Sigmoid colon (tissue), 3 donors: Measurements from ENCODE around the gene THOC5.

Source experiments
- CTCF ChIP-seq, 4 experiments: fragments of 450-650 bp in 3 of 4; fragments of 200-600 bp in 1 of 4; IDR thresholded peaks; one replicate each; pipeline ENCODE4 v1.5.1; 2016 to 2019; ENCODE audit warnings: antibody characterized with exemption in 4 of 4, mild to moderate bottlenecking in 3 of 4, moderate library complexity in 2 of 4
- POLR2A ChIP-seq, 2 donors: fragments of 450-650 bp; IDR thresholded peaks; one replicate each; pipeline ENCODE4 v1.6.1; 2016; ENCODE audit warnings: antibody characterized with exemption in 2 of 2, mild to moderate bottlenecking in 2 of 2, moderate library complexity in 2 of 2

DNA sequence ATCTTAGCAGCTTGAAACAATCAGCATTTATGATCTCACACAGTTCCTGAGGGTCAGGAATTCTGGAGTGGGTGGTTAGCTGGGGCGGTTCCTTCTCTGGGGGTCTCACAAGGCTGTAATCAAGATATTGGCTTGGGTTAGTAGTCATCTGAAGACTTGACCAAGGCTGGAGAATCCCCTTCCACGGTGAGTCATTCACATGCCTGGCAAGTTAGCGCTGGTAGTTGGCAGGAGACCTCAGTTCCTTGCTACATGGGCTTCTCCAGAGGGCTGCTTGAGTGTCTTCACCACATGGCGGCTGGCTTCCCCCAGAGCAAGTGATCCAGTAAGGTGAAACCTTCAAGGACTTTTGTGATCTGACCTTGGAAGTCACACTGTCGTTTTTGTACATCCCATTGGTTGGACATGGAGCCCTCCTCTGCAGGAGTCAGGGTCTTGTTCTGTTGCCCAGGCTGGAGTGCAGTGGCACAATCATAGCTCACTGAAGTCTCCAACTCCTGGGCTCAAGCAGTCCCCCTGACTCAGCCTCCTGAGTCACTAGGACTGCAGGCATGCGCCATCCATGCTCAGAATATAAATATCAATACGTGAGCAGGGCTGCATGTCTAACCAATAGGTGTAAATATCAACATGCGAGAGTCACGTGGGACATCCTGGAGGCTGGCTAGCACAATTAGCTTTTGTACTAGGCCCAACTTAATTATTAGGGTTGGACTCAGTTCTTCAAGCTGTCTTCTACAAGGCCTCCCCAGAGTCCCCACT is 34.6 kb upstream of the THOC5 start:
- TF ChIP-seq CTCF (IDR thresholded peaks at IDR 0.05) = no peak
- TF ChIP-seq POLR2A (IDR thresholded peaks at IDR 0.05) = no peak
